GM18909 (cell line): ENCODE results near the gene ADAM11.
"Not testable (repeated sequence)": the region's sequence is repeated elsewhere in the genome, so short reads cannot be mapped to it uniquely, and the experiment has no call there.

Experiments used
- ATAC-seq: cut with Tn5 transposase; IDR thresholded peaks from one replicate; pipeline ENCODE4 v1.9.1; 2021; ENCODE audit warnings: mild to moderate bottlenecking; ENCODE audit not compliant: unreplicated experiment, poor library complexity

ADAM11 gene, protein sequence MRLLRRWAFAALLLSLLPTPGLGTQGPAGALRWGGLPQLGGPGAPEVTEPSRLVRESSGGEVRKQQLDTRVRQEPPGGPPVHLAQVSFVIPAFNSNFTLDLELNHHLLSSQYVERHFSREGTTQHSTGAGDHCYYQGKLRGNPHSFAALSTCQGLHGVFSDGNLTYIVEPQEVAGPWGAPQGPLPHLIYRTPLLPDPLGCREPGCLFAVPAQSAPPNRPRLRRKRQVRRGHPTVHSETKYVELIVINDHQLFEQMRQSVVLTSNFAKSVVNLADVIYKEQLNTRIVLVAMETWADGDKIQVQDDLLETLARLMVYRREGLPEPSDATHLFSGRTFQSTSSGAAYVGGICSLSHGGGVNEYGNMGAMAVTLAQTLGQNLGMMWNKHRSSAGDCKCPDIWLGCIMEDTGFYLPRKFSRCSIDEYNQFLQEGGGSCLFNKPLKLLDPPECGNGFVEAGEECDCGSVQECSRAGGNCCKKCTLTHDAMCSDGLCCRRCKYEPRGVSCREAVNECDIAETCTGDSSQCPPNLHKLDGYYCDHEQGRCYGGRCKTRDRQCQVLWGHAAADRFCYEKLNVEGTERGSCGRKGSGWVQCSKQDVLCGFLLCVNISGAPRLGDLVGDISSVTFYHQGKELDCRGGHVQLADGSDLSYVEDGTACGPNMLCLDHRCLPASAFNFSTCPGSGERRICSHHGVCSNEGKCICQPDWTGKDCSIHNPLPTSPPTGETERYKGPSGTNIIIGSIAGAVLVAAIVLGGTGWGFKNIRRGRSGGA

DNA sequence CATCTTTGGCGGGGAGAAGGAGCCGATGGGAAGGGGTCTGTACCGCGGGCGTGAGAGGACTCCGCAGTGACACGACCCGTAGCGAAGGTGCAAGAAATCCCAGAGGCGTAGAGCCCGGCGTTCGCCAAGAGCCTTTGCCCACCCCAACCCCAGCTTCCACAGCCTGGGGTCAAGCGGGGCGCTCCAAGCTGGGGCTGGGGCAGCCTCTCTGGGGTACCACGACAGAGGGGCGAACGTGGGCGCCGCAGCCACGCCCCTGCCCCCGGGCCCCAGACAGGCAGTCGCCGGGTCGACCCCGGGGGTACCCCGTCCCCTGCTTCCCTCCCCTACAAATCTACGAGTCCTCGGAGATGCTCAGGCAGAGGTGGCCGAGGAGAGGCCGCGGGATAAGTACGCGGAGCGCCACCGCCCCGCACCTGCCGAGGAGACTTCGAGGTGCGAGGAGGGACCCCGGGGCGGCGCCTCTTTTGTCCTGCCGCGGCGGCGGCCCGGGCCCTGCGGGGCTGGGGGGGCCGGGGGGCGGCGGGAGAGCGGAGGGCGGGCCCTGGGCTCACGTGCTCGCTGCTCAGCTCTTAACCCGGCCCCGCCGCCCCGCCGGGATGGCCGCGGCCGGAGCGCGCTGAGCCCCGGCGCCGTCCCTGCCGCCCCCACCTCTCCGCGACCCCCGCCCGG is at the start of gene ADAM11:
Gene ADAM11, plus strand, starts transcription at position 575 of the 672 bp plus-strand sequence. CDS start 212 bp downstream, outside the sequence.
- ATAC-seq: no peak

DNA sequence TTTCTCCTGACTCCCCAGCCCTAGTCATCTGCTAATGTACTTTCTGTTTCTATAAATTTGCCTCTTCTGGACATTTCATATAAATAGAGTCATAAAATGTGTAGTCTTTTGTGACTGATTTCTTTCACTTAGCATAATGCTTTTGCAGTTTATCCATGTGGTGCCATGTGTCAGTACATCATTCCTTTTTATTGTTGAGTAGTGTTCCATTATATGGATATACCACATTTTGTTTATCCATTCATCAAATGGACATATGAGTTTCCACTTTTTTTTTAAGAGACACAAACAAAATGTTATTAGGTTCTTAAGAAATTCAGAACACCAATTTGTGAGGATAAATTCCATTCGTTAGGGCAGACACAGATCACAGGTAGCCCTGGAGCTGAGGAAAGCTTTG is 39.3 kb upstream of the ADAM11 start:
- ATAC-seq: no peak

DNA sequence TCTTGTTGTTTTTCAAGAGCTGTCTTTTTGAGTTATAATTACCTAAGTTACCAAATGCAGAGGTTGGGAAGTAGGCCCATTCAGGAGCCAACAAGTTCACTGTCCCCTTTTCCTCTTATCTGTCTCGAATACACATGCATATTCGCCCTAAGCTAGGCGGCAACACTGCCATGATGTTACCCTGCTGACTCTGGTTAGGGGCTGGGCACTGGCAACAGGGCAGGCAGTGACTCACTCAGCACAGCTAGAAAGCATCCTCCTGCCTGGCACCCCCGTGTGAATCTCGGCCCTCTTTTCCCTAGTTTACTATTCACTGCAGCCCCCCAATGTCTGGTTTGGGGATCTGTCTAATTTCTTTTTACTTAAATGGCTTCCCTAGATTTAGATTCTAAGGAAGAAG is 36.5 kb upstream of the ADAM11 start:
- ATAC-seq: no peak

DNA sequence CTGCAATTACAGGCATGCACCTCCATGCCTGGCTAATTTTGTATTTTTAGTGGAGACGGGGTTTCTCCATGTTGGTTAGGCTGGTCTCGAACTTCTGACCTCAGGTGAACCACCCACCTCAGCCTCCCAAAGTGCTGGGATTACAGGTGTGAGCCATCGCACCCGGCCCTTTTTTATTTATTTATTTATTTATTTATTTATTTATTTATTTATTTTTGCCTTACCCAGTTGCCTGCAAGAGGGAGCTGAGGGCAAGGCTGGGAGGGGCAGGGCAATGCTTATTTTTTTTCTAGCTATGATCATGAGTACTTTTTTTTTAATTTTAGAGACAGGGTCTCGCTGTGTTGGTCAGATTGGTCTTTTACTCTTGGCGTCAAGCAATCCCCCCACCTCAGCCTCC is 32.7 kb upstream of the ADAM11 start:
- ATAC-seq: not testable (repeated sequence)

DNA sequence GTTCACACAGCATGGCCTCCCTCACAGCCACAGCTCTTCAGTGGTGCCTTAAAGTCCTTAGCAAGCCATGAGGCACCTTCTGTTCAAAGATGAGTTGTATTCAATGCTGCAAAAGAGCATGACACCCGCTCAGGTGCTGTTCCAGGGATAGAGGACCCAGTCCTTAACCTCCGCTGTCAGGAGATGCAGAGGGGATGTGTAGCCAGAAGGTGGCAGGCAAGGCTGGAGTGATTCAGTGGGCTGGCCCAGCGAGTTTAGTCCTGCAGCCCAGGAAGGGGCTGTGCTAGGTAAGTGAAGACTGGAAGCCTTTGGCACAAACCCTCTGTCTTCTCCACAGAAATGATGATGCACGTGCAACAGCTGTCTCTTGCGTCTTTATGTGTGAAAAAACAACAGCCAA is 25.0 kb upstream of the ADAM11 start:
- no peak for ATAC-seq

DNA sequence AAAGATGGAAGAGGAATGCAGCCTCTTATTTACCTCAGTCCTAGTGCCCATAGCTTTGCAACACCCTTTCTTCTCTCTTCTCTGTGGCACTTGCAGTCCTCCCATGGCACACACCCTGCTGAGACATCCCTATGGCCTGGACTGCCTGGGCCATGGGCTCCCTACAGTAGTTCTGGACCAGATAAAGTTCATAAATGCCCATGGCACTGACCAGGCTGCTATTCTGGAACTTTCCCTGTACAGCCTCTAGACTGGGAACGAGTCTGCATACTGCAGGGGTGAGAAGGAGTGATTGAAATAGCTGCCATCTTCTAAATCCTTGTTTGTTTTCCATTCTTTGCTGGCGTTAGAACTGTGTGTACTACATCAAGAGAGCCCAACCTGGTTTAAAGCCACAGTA is 24.5 kb upstream of the ADAM11 start:
- no peak for ATAC-seq

DNA sequence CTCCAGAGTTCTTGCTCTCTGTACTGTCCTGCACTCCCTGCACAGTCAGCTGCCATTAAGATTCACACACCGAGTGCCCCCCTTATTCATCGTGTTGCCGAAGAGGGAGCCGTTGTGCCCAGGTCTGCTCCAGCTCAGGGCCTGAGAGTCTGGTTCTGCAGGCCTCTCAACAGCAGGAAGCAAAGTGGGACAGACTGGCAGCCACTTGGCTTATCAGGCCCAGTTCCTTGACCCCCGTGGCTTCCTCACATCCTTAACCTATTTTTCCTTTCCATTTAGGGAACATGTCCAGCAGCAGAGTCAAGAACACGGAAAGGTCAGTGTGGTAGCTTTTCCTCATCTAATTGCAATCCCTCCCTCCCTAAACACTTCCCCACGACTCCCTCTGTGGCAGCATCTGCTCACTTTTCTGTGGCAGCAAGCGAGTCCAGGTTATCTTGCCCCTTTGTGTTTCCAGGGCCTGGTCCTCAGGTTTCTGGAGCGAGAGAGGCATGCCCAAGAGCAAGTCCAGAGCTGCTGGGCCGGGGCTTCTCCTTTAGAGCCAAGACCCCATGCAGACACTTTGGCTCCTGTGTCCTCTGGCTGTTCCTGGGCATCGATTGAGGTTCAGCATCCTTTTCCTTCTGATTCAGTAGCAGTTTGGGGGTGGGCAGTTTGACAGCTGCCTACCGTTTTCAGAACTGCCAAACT is 22.1 kb upstream of the ADAM11 start:
- no peak for ATAC-seq

DNA sequence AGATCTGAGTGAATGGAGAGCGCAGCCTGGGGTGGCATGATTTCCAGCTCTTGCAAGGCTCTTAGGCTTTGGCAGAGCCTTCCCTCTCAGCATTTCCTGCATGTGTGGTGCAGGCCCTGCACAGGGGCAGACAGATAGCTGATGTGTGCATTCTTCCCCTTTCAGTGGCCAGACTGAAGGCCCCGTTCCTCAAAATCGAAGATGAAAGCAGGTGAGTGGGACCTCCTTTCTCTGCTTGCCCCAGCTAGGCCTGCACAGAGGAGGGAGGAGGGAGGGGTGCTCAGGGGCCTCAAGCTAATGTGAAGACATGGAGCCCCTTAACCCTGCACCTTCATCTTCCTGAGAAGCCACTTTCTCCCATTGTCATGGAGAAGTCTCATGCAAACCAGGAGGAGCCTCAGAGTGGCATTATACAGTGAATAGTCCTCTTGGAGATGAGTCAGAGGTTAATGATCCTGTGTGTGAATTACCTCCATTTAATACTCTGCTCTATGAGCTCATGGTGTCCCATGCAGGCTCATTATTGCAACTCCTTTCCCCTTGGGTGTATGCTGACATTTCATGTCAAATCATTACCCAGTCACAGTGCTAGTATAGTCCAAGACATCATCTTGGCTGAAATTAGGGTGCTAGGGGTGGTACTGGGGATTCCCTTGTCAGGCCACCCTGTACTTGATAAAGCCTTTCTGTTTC is 20.4 kb upstream of the ADAM11 start:
- ATAC-seq: no peak

DNA sequence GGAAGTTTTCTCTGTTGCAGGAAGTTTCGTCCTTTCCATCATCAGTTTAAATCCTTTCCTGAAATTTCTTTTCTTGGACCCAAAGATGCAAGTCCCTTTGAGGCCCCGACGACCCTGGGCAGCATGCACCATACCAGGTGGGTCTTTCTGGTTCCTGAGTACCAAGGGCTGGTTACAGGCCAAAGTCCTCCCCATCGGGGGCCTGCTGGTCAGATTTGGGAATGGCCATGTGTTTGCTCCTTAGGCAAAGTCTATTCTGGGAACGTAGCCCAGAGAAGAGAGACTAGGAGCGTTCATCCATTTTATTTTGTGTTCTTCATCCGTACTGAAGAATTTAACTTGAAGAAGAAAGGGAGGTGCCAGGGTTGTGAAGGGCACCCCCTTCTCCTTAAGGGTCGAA is 17.5 kb upstream of the ADAM11 start:
- ATAC-seq: no peak

DNA sequence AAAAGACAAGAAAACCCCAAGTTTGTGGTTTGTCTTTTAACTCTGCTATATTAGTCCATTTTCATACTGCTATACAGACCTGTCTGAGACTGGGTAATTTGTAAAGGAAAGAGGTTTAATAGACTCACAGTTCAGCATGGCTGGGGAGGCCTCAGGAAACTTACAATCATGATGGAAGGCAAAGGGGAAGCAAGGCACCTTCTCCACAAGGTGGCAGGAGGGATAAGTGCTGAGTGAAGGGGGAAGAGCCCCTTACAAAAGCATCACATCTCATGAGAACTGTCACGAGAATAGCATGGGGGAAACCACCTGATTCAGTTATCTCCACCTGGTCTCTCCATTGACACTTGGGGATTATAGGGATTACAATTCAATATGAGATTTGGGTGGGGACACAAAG is 13.5 kb upstream of the ADAM11 start:
- no peak for ATAC-seq

DNA sequence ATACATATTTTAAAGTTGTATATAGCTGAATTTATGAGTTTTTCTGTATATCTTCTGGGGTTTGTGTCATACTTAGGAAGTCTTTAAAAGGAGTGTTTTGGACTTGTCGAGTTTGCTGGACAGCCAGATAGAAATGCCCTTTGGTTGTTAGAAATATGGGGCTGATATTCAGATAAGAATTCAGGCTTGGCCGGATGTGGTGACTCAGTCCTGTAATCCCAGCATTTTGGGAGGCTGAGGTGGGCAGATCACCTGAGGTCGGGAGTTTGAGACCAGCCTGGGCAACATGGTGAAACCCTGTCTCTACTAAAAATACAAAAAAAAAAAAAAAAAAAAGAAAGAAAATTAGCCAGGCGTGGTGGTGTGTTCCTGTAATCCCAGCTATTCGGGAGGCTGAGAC is 13.1 kb upstream of the ADAM11 start:
- ATAC-seq: not testable (repeated sequence)

DNA sequence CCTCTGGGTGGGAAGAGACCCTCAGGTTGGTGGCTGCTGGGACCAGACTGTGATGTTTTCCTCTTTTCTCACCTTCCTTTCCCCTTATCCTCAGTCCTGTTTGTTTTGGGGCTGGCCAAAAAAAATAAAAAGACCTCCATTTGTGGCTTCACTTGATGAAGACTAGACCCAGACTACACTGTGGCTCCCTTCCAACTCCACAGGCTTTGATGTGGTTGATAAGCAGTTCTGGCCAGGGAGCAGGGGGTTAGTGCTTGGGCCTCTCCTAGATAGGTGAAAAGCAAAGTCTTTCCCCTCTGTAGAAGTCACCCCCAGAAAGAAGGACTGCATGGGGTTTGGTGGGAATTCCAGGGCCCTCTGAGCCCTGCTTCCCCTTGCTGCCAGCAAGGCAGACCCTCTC is 11.2 kb upstream of the ADAM11 start:
- ATAC-seq: no peak

DNA sequence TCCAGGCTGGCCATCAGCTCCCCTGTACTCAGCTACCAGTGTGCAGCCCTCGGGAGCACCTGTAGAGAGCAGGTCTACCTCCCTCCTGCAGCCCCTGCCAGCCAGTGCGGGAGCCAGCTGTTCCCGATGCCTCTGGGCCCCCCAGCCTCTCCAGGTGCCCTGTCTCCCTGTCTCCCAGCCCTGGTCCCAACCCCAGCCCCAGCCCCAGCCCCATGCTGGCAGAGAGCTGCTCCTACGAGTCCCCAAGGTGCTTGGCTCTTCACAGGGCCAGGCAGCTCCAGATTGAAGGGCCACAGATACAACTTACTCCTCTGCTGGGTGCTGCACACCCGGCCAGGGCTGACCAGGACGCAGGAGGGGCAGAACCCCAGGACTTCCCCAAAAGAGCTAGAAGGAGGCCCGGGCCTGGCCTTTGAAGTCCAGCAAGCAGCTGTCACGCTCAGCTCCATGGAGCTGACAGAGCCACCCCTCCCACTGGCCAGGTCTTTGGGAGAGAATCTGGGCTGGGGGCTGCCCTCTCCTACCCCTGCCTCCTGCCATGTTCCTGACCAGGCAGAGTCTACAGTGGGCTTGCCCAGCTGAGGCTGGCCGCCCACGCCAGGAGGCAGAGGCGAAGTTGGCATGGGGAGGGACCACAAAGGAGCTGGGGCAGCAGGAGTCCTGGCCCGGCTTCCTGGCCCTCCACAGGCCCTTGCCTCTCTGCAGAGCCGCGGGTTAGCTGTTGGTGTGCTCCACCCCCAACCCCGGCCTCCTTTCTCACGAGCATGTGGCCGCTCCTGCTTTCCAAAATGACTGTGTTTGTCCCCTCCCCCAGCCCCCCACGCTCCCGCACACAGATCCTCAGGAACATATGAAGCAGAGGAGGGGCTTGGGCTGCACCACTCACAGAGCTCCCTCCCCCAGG is 9.5 kb upstream of the ADAM11 start:
- ATAC-seq: no peak

DNA sequence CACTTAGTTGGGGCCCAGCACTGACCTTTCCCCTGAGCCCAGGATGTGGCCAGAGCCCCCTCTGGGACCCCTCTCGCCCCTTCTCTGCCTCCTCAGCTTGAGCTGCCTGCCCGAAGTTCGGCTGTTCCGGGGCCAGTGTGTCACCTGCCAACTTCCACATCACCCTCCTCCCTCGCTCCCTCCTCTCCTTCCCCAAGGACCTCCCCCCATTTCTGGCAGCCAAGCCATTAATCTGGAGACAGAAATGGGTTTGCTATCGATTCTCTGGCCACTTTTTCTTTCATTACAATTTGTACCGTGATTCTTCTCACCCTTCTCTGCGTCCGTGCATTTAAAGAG is 8.8 kb upstream of the ADAM11 start:
- ATAC-seq: no peak

DNA sequence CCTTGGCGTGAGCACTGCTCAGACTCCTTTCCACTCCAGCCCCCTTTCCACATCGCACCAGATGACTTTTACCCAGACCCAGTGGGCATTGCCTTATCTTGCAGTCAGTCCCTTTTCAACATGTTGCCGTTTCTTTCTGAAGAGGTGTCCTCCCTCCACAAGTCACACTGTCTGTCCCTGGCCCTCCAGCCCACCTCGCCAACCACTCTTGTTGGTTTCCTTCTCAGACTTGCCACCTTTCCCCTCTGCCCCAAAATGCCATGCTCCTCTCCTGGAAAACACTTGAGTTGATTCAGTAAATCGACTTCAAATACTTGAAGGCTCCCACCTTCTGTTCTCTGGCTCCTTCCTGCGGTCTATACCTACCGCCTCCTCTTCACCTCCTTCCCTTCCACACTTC is 7.5 kb upstream of the ADAM11 start:
- ATAC-seq: no peak

DNA sequence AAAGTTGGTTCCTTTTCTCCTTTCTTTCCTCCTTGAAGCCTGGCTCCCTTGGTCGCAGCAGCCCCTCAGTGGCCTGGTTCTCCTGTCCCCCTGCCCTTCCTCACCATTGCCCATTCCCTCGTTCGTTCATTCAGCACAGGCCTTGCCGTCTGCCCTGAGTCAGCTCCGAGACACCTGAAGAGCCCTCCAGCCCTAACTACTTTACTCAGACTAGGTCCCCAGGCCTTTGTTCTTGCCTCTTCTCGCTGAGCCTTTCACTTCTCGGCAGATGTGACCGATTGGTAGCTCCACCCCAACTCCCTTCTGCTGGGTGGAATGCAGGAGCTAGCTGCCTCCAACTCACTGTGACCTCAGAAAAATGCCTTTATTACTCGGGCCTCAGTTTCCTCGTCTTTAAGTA is 7.0 kb upstream of the ADAM11 start:
- ATAC-seq: no peak

DNA sequence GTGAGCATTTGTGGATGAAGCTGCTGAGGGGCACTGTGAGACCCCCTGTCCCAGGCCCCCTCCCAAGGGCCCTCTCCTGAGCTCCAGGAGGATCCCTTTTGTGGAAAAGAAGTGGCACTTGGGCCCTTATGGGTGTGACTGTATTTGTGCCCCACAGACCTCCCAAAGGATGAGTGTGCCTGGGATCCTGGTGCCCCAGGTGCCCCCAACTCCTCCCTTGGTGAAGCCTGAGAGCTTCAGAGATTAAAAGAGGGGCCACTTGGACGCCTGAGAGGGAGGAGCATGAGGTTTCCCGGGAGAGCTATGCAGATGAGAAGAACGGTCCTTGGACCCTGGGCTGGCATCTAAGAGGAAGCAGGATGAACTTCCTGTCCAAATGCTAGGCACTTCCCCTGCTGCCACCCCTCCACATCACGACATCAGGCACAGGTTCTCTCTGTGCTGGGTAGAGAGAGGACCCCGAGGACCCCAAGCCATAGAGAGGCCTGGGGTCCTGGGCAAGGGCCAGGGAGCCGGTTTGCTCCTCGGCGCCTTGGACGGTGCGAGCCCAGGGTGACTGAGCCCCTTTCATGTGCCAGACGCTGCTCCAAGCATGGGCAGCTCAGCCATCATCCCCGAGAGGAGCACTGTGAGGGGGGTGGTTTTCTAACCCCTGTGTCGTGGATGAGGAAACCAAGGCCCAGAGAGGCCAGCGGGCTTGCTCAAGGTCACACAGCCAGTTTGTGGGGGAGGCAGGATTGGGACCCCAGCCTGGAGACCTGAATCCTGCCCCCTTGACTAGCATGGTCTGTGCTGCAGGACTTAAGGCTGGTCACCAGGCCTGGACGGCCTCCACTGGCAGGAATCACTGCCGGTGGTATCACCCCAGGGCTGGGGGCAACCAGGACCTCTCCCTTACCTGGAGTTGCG is 5.6 kb upstream of the ADAM11 start:
- no peak for ATAC-seq

DNA sequence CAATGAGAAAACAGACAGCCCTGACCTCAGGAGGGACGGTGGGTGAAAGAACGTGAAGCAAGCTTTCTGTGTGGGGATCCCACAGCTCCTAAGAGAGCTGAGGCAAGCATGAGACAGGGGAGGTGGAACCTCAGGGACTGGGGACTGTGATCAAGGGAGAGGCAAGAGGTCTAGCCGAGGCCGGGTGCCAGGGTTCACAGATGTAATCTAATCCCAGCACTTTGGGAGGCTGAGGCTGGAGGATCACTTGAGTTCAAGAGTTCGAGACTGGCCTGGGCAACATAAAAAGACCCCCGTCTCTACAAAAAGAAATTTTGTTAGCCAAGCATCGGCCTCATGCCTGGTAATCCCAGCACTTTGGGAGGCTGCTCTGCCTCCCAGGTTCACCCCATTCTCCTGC is 4.5 kb upstream of the ADAM11 start:
- ATAC-seq: no peak
